Fibroblast of lung (primary cell): ENCODE results near the gene LLPH. TPM values are rescaled to one million over a fixed set of nuclear protein-coding genes. Genes with fewer than 3 reads are reported as not detected.

Experiments
- DNase-seq, 2 donors: peaks; one replicate each; pipeline versions ENCODE4 v3.0.0 to v3.0.0-alpha.2; 2010; ENCODE audit warnings: low read depth in 2 of 2
- H2AFZ ChIP-seq: 2 replicates; pipeline ENCODE4 v1.5.1; 2012; ENCODE audit warnings: low read length, control low read depth, inconsistent platforms
- H3K27ac ChIP-seq: 2 replicates; pipeline ENCODE4 v1.5.1; 2011; ENCODE audit warnings: low read length, control low read depth; ENCODE audit not compliant: insufficient read depth
- H3K27me3 ChIP-seq: 2 replicates; pipeline ENCODE4 v1.5.1; 2011; ENCODE audit warnings: mild to moderate bottlenecking, low read length; ENCODE audit not compliant: control insufficient read depth, insufficient read depth
- H3K36me3 ChIP-seq: 2 replicates; pipeline ENCODE4 v1.5.1; 2011; ENCODE audit warnings: low read length; ENCODE audit not compliant: control insufficient read depth, insufficient read depth
- H3K4me1 ChIP-seq: 2 replicates; pipeline ENCODE4 v1.5.1; 2011; ENCODE audit warnings: low read length; ENCODE audit not compliant: control insufficient read depth, insufficient read depth; ENCODE audit errors: extremely low read depth
- H3K4me2 ChIP-seq: 2 replicates; pipeline ENCODE4 v1.5.1; 2011; ENCODE audit warnings: low read length, control low read depth; ENCODE audit not compliant: insufficient read depth; ENCODE audit errors: extremely low read depth
- H3K4me3 ChIP-seq, 4 experiments: fragments of 200-600 bp in 1 of 4; sonication (generic) in 1 of 4; replicated peaks in 1 of 4; 2 replicates each; pipeline ENCODE4 v1.5.1; 2011 to 2016; ENCODE audit warnings: low read length in 4 of 4, low read depth in 3 of 4, mild to moderate bottlenecking in 3 of 4, control low read depth in 2 of 4, inconsistent platforms in 1 of 4, mixed read lengths in 1 of 4; ENCODE audit not compliant: insufficient read depth in 1 of 4; ENCODE audit errors: control extremely low read depth in 1 of 4
- H3K79me2 ChIP-seq: 2 replicates; pipeline ENCODE4 v1.5.1; 2012; ENCODE audit warnings: mild to moderate bottlenecking, low read length, inconsistent platforms; ENCODE audit not compliant: control insufficient read depth, insufficient read depth
- H3K9ac ChIP-seq: 2 replicates; pipeline ENCODE4 v1.5.1; 2011; ENCODE audit warnings: mild to moderate bottlenecking, low read length, control low read depth; ENCODE audit not compliant: insufficient read depth
- H3K9me3 ChIP-seq: 2 replicates; pipeline ENCODE4 v1.5.1; 2012; ENCODE audit warnings: low read depth, low read length; ENCODE audit not compliant: control insufficient read depth, insufficient read depth
- H4K20me1 ChIP-seq: 2 replicates; pipeline ENCODE4 v1.5.1; 2011; ENCODE audit warnings: low read length; ENCODE audit not compliant: control insufficient read depth, insufficient read depth; ENCODE audit errors: extremely low read depth
- EZH2 ChIP-seq: IDR thresholded peaks from 2 replicates; pipeline ENCODE4 v1.5.1; 2012; ENCODE audit warnings: low read length, control low read depth, mild to moderate bottlenecking; ENCODE audit errors: missing control alignments
- polyA plus RNA-seq, 2 donors: library from polyadenylated mRNA; depleted of rRNA in 1 of 2; stranded (reverse) in 1 of 2; unstranded in 1 of 2; fragments of >200 nt; gene quantifications; 2 replicates each; pipeline ENCODE4 v1.2.1, GENCODE V29; 2011 to 2012; ENCODE audit warnings: missing spikeins in 1 of 2
- total RNA-seq: library from RNA; depleted of rRNA; stranded (reverse); fragments of >200 nt; gene quantifications from 2 replicates; pipeline ENCODE4 v1.2.1, GENCODE V29; 2014
- TF ChIP-seq, protein P1 (sequence below), 2 donors: IDR thresholded peaks in 1 of 2; conservative IDR thresholded peaks in 1 of 2; 1 replicate in 1 of 2; 2 replicates in 1 of 2; pipeline ENCODE4 v1.5.1; 2011 to 2012; ENCODE audit warnings: low read length in 2 of 2, control low read depth in 1 of 2, inconsistent platforms in 1 of 2, low read depth in 1 of 2, mild to moderate bottlenecking in 1 of 2

LLPH gene
- total and polyA plus RNA-seq, 2 donors (not counting 1 experiment from before 2014, with no cell fraction given), result 5.8 to 30.5 TPM

DNA sequence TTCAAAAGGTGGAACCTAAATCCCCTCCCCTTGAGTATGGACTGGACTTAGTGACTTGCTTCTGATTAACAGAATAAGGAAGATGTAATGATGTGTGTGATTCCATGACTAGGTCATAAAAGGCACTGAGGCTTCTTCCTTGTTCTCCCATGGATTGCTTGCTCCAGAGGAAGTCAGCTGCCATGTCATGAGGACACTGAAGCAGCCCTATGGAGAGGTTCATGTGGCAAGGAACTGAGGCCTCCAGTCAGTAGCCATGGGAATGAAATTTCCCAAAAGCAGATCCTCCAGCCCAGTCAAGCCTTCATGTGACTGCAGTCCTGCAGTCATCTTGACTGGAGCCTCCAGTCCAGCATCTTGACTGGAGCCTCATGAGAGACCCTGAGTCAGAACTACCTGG lies 28.6 kb upstream of the LLPH start:
- no peak overlapping the region for H3K4me2 ChIP-seq
- no peak overlapping the region for H2AFZ ChIP-seq
- H3K4me1 ChIP-seq, result peaks cover 2% of the 10 kb centered on the region
- H4K20me1 ChIP-seq, result no peaks in the 10 kb centered on the region
- no peak for DNase-seq
- TF ChIP-seq, protein P1, sequence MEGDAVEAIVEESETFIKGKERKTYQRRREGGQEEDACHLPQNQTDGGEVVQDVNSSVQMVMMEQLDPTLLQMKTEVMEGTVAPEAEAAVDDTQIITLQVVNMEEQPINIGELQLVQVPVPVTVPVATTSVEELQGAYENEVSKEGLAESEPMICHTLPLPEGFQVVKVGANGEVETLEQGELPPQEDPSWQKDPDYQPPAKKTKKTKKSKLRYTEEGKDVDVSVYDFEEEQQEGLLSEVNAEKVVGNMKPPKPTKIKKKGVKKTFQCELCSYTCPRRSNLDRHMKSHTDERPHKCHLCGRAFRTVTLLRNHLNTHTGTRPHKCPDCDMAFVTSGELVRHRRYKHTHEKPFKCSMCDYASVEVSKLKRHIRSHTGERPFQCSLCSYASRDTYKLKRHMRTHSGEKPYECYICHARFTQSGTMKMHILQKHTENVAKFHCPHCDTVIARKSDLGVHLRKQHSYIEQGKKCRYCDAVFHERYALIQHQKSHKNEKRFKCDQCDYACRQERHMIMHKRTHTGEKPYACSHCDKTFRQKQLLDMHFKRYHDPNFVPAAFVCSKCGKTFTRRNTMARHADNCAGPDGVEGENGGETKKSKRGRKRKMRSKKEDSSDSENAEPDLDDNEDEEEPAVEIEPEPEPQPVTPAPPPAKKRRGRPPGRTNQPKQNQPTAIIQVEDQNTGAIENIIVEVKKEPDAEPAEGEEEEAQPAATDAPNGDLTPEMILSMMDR (conservative IDR thresholded peaks at IDR 0.05 in 1 of 2, IDR thresholded peaks at IDR 0.05 in 1 of 2; ENCODE audit: low read depth in 1 of 2, low read length in 2 of 2), result no peak
- no peak overlapping the region for H3K9ac ChIP-seq
- no peak overlapping the region for H3K4me3 ChIP-seq
- peaks cover 39% of the 10 kb centered on the region for H3K79me2 ChIP-seq
- no peaks in the 10 kb centered on the region for H3K36me3 ChIP-seq
- H3K27ac ChIP-seq, result no peak overlapping the region
- no peaks in the 10 kb centered on the region for H3K9me3 ChIP-seq
- H3K27me3 ChIP-seq, result no peaks in the 10 kb centered on the region

DNA sequence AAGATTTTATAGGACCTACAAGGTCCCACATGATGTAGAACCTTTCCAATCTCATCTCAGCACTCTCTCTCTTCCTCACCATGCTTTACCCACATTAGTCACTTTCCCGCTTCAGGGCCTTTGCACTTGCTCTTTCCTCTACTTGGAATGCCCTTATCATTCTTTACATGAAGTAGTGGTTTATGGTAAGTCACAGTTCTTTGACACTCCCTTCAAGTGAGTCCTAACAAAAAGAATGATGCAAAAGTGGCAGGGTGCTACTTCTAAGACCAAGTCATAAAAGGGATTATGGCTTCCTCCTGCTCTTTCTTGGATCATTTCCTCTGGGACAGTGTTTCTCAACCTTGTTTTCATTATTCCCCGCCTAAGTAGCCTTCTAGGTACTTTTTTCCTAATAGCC lies 26.1 kb upstream of the LLPH start:
- Histone ChIP-seq H3K27me3 (no peaks in the 10 kb centered on the region), H3K9ac (no peak overlapping the region), H3K36me3 (no peaks in the 10 kb centered on the region), H3K79me2 (peaks cover 18% of the 10 kb centered on the region), H3K4me2 (no peak overlapping the region), H3K9me3 (no peaks in the 10 kb centered on the region), H4K20me1 (no peaks in the 10 kb centered on the region), H2AFZ (no peak overlapping the region), H3K27ac (no peak overlapping the region), H3K4me3 (no peak overlapping the region), H3K4me1 (peaks cover 2% of the 10 kb centered on the region)
- peak; percentile 19 to 46 for DNase-seq
- TF ChIP-seq, protein P1 (conservative IDR thresholded peaks at IDR 0.05 in 1 of 2, IDR thresholded peaks at IDR 0.05 in 1 of 2; ENCODE audit: low read depth in 1 of 2, low read length in 2 of 2), result no peak
- TF ChIP-seq EZH2, result no peak

DNA sequence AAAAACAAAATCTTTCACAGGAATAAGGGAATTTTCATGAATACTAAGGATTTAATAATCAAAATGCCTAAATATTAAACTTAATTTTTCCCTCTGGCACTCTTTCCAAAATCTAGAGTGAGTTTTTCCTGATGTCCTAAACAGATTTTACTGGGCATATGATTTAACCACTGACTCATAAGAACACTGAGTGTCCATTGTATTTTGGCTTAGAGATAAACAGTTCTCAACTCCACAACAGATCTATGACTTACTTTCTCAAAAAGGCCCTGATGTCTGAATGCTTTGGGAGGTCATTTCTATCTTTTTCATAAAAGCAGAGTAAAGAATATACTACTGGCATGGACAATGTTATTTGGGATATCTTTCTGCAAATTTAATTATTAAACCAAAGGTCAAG lies 24.2 kb upstream of the LLPH start:
- Histone ChIP-seq H3K36me3 (no peaks in the 10 kb centered on the region), H4K20me1 (no peaks in the 10 kb centered on the region), H3K27me3 (no peaks in the 10 kb centered on the region), H3K9me3 (no peaks in the 10 kb centered on the region), H3K9ac (no peak overlapping the region), H3K4me2 (no peak overlapping the region), H2AFZ (no peak overlapping the region), H3K4me1 (peaks cover 2% of the 10 kb centered on the region), H3K4me3 (no peak overlapping the region), H3K27ac (no peak overlapping the region), H3K79me2 (peaks cover 11% of the 10 kb centered on the region)
- DNase-seq, result peak; percentile 25 to 50
- TF ChIP-seq, protein P1 (conservative IDR thresholded peaks at IDR 0.05 in 1 of 2, IDR thresholded peaks at IDR 0.05 in 1 of 2; ENCODE audit: low read depth in 1 of 2, low read length in 2 of 2), result no peak
- no peak for TF ChIP-seq EZH2
